ENCODE results near the gene FNIP1.
A peak's percentile ranks its signal among the peaks of the same experiment; 100 is the strongest.

The FNIP1 gene

DNA sequence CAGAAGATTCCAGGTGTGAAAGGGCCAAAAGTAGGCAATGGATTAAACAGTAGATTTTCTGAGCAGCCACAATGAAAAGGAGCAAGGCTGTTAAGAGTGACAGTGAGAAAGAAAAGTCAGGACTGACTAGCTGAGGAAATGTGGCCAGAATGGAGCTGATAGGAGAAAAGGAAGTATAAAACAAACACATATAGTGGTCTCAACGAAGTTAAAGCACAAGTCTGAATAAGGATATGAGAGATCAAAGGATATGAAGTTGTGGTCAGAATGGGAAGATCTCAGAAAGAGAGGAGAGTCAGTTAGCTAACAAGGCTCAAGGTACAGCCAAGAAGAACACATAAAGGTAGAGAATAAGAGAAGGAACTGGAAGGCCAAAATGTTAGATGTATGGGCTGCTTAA lies 39.9 kb downstream of the FNIP1 start:
- peaks cover 31% of the 10 kb centered on the region for H3K36me3 Mint-ChIP-seq (ENCODE audit: low read depth)
- H3K27me3 Mint-ChIP-seq (ENCODE audit: low read depth, poor library complexity): no peaks in the 10 kb centered on the region
- TF ChIP-seq, protein P1, sequence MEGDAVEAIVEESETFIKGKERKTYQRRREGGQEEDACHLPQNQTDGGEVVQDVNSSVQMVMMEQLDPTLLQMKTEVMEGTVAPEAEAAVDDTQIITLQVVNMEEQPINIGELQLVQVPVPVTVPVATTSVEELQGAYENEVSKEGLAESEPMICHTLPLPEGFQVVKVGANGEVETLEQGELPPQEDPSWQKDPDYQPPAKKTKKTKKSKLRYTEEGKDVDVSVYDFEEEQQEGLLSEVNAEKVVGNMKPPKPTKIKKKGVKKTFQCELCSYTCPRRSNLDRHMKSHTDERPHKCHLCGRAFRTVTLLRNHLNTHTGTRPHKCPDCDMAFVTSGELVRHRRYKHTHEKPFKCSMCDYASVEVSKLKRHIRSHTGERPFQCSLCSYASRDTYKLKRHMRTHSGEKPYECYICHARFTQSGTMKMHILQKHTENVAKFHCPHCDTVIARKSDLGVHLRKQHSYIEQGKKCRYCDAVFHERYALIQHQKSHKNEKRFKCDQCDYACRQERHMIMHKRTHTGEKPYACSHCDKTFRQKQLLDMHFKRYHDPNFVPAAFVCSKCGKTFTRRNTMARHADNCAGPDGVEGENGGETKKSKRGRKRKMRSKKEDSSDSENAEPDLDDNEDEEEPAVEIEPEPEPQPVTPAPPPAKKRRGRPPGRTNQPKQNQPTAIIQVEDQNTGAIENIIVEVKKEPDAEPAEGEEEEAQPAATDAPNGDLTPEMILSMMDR (IDR thresholded peaks at IDR 0.05): no peak
- H3K4me1 Mint-ChIP-seq: peaks cover 15% of the 10 kb centered on the region
- H3K4me3 Mint-ChIP-seq: no peak overlapping the region
- H3K9me3 Mint-ChIP-seq: peaks cover 16% of the 10 kb centered on the region
- no peak overlapping the region for H3K27ac Mint-ChIP-seq
- DNase-seq: no peak

DNA sequence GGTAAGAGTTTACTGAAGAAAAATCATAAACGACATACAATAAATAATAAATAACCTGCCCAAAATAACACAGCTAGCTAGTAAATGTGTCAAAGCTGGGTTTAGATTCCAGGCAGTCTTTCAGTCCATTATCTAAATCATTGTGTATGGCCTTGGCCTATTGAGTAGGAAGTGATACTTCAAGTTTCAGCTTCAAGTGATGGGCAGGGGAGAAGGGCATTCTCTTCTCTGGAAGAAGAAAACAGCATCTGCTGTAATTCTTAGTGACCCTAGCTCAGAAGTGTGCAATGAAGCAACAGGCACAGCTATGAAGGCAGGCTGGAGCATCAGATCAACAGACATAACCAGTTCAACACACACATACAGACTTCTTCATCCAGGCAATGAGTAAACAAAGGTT lies 42.5 kb downstream of the FNIP1 start:
- no peaks in the 10 kb centered on the region for H3K27me3 Mint-ChIP-seq (ENCODE audit: low read depth, poor library complexity)

DNA sequence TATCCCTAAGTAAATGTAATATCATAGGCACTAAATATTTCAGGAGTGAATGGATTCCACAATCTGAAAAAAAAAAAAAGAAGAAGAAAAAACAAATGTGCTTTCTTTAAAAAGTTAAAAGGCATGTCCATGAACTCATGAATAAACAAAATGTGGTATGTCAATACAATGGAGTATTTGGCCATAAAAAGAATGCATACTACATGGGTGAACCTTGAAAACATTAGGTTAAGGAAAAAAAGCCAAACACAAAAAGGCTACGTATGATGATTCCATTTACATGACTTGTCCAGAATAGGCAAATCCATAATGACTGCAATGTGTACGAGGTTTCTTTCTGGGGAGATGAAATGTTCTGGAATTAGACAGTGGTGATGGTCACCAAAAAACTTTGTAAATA lies 45.3 kb downstream of the FNIP1 start:
- no peak overlapping the region for H3K27ac Mint-ChIP-seq
- no peak for DNase-seq
- no peaks in the 10 kb centered on the region for H3K27me3 Mint-ChIP-seq (ENCODE audit: low read depth, poor library complexity)
- peaks cover 7% of the 10 kb centered on the region for H3K9me3 Mint-ChIP-seq
- TF ChIP-seq, protein P1 (IDR thresholded peaks at IDR 0.05): no peak
- peaks cover 5% of the 10 kb centered on the region for H3K4me1 Mint-ChIP-seq
- H3K4me3 Mint-ChIP-seq: no peak overlapping the region
- H3K36me3 Mint-ChIP-seq (ENCODE audit: low read depth): peaks cover 26% of the 10 kb centered on the region

More for the DNA sequence above, 42.5 kb downstream of the FNIP1 start:
- DNase-seq: no peak
- TF ChIP-seq, protein P1 (IDR thresholded peaks at IDR 0.05): no peak
- Mint-ChIP-seq H3K4me1 (peaks cover 15% of the 10 kb centered on the region), H3K27ac (peak overlapping the region; percentile 8), H3K36me3 (ENCODE audit: low read depth) (peaks cover 16% of the 10 kb centered on the region), H3K9me3 (peaks cover 7% of the 10 kb centered on the region), H3K4me3 (no peak overlapping the region)

DNA sequence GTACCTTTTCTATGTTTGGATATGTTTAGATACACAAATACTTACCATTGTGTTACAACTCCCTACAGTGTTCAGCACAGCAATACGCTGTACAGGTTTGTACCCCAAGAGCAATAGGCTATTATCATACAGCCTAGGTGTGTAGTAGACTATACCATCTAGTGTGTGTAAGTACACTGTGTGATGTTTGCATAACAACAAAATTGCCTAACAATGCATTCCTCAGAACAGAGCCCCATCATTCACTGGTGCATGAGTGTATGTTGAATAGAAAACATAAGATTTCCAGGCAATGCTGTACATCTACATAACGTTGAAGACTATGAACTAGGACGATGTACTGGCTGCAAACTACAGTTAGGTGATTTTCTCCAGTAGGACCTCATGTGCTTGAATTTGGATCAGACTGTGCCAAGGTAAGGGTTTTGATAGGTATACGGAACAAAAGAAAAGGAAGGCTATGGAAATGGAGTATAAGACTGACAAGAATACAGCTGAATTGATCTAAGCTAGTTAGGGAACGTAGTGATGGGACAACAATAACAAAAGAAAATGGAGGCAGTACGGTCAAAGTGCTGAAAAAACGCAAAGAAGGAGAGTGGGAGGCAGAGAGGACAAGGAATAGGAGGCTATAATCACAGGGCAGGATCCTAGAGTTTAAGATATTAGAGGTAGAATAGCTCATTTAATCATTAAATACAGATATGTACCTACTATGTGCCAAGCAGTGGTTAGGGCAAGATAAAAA lies 46.9 kb downstream of the FNIP1 start:
- Mint-ChIP-seq H3K27me3 (ENCODE audit: low read depth, poor library complexity) (no peaks in the 10 kb centered on the region), H3K36me3 (ENCODE audit: low read depth) (peaks cover 27% of the 10 kb centered on the region), H3K4me1 (peaks cover 5% of the 10 kb centered on the region), H3K27ac (peak overlapping the region; percentile 3), H3K9me3 (peaks cover 7% of the 10 kb centered on the region), H3K4me3 (no peak overlapping the region)
- DNase-seq: no peak
- TF ChIP-seq, protein P1 (IDR thresholded peaks at IDR 0.05): no peak

DNA sequence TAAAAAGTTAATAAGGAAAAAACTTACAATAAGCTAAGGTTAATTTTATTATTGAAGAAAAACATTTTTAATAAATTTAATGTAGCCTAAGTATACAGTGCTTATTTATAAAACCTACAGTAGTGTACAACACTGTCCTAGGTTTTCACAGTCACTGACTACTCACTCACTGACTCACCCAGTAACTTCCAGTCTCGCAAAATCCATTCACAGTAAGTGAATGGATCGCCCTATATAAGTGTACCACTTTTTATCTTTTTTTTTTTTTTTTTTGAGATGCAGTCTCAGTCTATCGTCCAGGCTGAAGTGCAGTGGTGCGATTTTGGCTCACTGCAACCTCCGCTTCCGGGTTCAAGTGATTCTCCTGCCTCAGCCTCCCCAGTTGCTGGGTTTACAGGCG lies 47.7 kb downstream of the FNIP1 start:
- TF ChIP-seq, protein P1 (IDR thresholded peaks at IDR 0.05): no peak
- H3K36me3 Mint-ChIP-seq (ENCODE audit: low read depth): peaks cover 26% of the 10 kb centered on the region
- no peaks in the 10 kb centered on the region for H3K27me3 Mint-ChIP-seq (ENCODE audit: low read depth, poor library complexity)
- no peaks in the 10 kb centered on the region for H3K4me1 Mint-ChIP-seq
- DNase-seq: no peak
- peaks cover 7% of the 10 kb centered on the region for H3K9me3 Mint-ChIP-seq
- no peak overlapping the region for H3K4me3 Mint-ChIP-seq
- no peak overlapping the region for H3K27ac Mint-ChIP-seq
